Aorta (tissue), 5 donors: ENCODE data around the gene FAM219A. TPM values are rescaled to one million over a fixed set of nuclear protein-coding genes. Genes with fewer than 3 reads are reported as not detected.

Source experiments
- ATAC-seq: fragments of 200-7000 bp; cut with Tn5 transposase; one replicate; pipeline ENCODE4 v1.9.1; 2022; ENCODE audit warnings: moderate library complexity; ENCODE audit not compliant: low FRiP score
- DNase-seq, 2 donors: peaks; one replicate each; pipeline ENCODE4 v3.0.0-alpha.2; 2020
- H3K27ac ChIP-seq, 2 donors: one replicate each; pipeline ENCODE4 v1.5.1; 2013; ENCODE audit warnings: low read length in 2 of 2, mild to moderate bottlenecking in 2 of 2, moderate library complexity in 2 of 2, control low read depth in 1 of 2, inconsistent platforms in 1 of 2, low read depth in 1 of 2
- H3K27me3 ChIP-seq, 2 donors: one replicate each; pipeline ENCODE4 v1.6.1; 2013; ENCODE audit warnings: control low read depth in 1 of 2, low read length in 1 of 2, mild to moderate bottlenecking in 1 of 2, moderate library complexity in 1 of 2; ENCODE audit not compliant: insufficient read depth in 2 of 2, control insufficient read depth in 1 of 2
- H3K36me3 ChIP-seq, 2 donors: one replicate each; pipeline ENCODE4 v1.6.1; 2013; ENCODE audit warnings: control low read depth in 1 of 2, low read length in 1 of 2, mild to moderate bottlenecking in 1 of 2; ENCODE audit not compliant: insufficient read depth in 2 of 2, control insufficient read depth in 1 of 2
- H3K4me1 ChIP-seq, 2 donors: one replicate each; pipeline ENCODE4 v1.6.1; 2013; ENCODE audit warnings: low read length in 2 of 2, control low read depth in 1 of 2, mild to moderate bottlenecking in 1 of 2, moderate library complexity in 1 of 2; ENCODE audit not compliant: insufficient read depth in 2 of 2, control insufficient read depth in 1 of 2
- H3K4me3 ChIP-seq, 2 donors: one replicate each; pipeline ENCODE4 v1.5.1; 2013; ENCODE audit warnings: low read length in 2 of 2, control low read depth in 1 of 2, mild to moderate bottlenecking in 1 of 2
- H3K9me3 ChIP-seq: one replicate; pipeline ENCODE4 v1.6.1; 2013; ENCODE audit warnings: mild to moderate bottlenecking, low read length; ENCODE audit not compliant: control insufficient read depth
- WGBS, 2 donors: extraction: QIAGEN DNeasy Blood & Tissue Kit; methylation state at CpG; one replicate each; pipeline ENCODE4 v1.1.7; 2013; 5-methylcytosine and 5-hydroxymethylcytosine counted together
- intact Hi-C, 2 donors: fragments of 100-400 bp; cut with DNase I; formaldehyde crosslinking; loops; one replicate each; pipeline versions ENCODE4 v1.14.2 to v1.15.0; 2022
- polyA plus RNA-seq, 2 donors: library from polyadenylated mRNA; stranded (reverse); fragments of 200-250 nt; gene quantifications; one replicate each; pipeline ENCODE4 v1.2.3, GENCODE V29; 2013
- total RNA-seq, 2 donors: library from RNA; stranded (reverse); fragmentation: NEBNext Ultra II Directional; extraction: Animal tissue kit (Norgen Biotek cat#: 25700); gene quantifications; one replicate each; pipeline ENCODE4 v1.2.1, GENCODE V29; 2021
- donor health status: healthy with polysubstance abuse.
- donor health status: Bipolar disorder and iron deficiency.
- donor health status: DM: no; HTN: no; CAD: no.
- donor health status: DM: no; HTN: no; CAD: no.
- donor health status: DM: yes; HTN: yes; CAD: no.

The FAM219A gene
- total and polyA plus RNA-seq, 4 donors, result 10.1 to 48.0 (median 27.3) TPM

- Histone ChIP-seq H3K4me3 (no peak overlapping the region), H3K4me1 (no peaks in the 10 kb centered on the region), H3K9me3 (peaks cover 2% of the 10 kb centered on the region), H3K27me3 (no peaks in the 10 kb centered on the region), H3K27ac (no peak overlapping the region), H3K36me3 (no peaks in the 10 kb centered on the region)
- DNase-seq (no peak), ATAC-seq (no peak)
- 64 to 69% methylated on average over 1 of the region's 1 CpG for WGBS, 2 donors
- intact Hi-C loops, result no loop called here
These were observed 19.2 kb upstream of the FAM219A start for GRCh38 chr9:34477541-34477940.

- no peaks in the 10 kb centered on the region for H3K27me3 ChIP-seq
- intact Hi-C loops, result no loop called here
- H3K36me3 ChIP-seq, result no peaks in the 10 kb centered on the region
- DNase-seq (no peak), ATAC-seq (no peak)
- WGBS, 2 donors, result 35 to 41% methylated on average over 3 of the region's 3 CpGs
- H3K4me1 ChIP-seq, result no peaks in the 10 kb centered on the region
- H3K9me3 ChIP-seq, result peaks cover 2% of the 10 kb centered on the region
- no peak overlapping the region for H3K4me3 ChIP-seq
- H3K27ac ChIP-seq, result no peak overlapping the region
These were observed 16.7 kb upstream of the FAM219A start for GRCh38 chr9:34475097-34475496.

GRCh38 chr9:34465468-34465867 lies 7.1 kb upstream of the FAM219A start:
- H3K27me3 ChIP-seq, result no peaks in the 10 kb centered on the region
- H3K27ac ChIP-seq, result no peak overlapping the region
- no peaks in the 10 kb centered on the region for H3K36me3 ChIP-seq
- WGBS, 2 donors, result 20 to 38% methylated on average over 1 of the region's 1 CpG
- H3K9me3 ChIP-seq, result no peaks in the 10 kb centered on the region
- ATAC-seq, result no peak
- no peak for DNase-seq
- H3K4me1 ChIP-seq, result peaks cover 0 to 5% of the 10 kb centered on the region in 2 donors
- no peak overlapping the region for H3K4me3 ChIP-seq
- intact Hi-C loops, result no loop called here

GRCh38 chr9:34464571-34464970 lies 6.2 kb upstream of the FAM219A start:
- intact Hi-C loops, result no loop called here
- Histone ChIP-seq H3K9me3 (no peaks in the 10 kb centered on the region), H3K27me3 (no peaks in the 10 kb centered on the region), H3K36me3 (no peaks in the 10 kb centered on the region), H3K27ac (no peak overlapping the region), H3K4me3 (no peak overlapping the region), H3K4me1 (peaks cover 0 to 5% of the 10 kb centered on the region in 2 donors)
- WGBS, 2 donors, result 73 to 77% methylated on average over 2 of the region's 2 CpGs
- DNase-seq (no peak), ATAC-seq (no peak)

GRCh38 chr9:34463901-34464232 lies 5.5 kb upstream of the FAM219A start:
- H3K9me3 ChIP-seq, result no peaks in the 10 kb centered on the region
- H3K27ac ChIP-seq, result peak overlapping the region in 1 of 2 donors; percentile 40
- intact Hi-C loops, result no loop called here
- peaks cover 0 to 5% of the 10 kb centered on the region in 2 donors for H3K4me1 ChIP-seq
- H3K27me3 ChIP-seq, result no peaks in the 10 kb centered on the region
- H3K36me3 ChIP-seq, result no peaks in the 10 kb centered on the region
- H3K4me3 ChIP-seq, result no peak overlapping the region
- WGBS, 2 donors, result 51 to 56% methylated on average over 2 of the region's 2 CpGs
- DNase-seq (no peak), ATAC-seq (no peak)

- H3K27ac ChIP-seq, result peak overlapping the region in 1 of 2 donors; percentile 40
- WGBS, 2 donors, result 15 to 16% methylated on average over 5 of the region's 5 CpGs
- peak; percentile 77 to 80 for DNase-seq
- H3K4me1 ChIP-seq, result peaks cover 0 to 5% of the 10 kb centered on the region in 2 donors
- no peaks in the 10 kb centered on the region for H3K36me3 ChIP-seq
- intact Hi-C loops, result no loop called here
- H3K27me3 ChIP-seq, result no peaks in the 10 kb centered on the region
- no peaks in the 10 kb centered on the region for H3K9me3 ChIP-seq
- no peak overlapping the region for H3K4me3 ChIP-seq
- no peak for ATAC-seq
These were observed 4.9 kb upstream of the FAM219A start for GRCh38 chr9:34463098-34463900.

GRCh38 chr9:34459941-34460340 lies 1.6 kb upstream of the FAM219A start:
- WGBS, 2 donors, result 64% methylated on average over 3 of the region's 3 CpGs
- intact Hi-C loops, result loop anchor here (5.0 kb wide), 3 partner anchors 42 to 137 kb away; partner anchors contain the start of gene ENHO (in 1 of the 2)

GRCh38 chr9:34459356-34459755 lies 986 bp upstream of the FAM219A start:
- no peaks in the 10 kb centered on the region for H3K27me3 ChIP-seq
- intact Hi-C loops, result loop anchor here (5.0 kb wide), 3 partner anchors 43 to 138 kb away; partner anchors contain the start of gene ENHO (in 1 of the 2)
- ATAC-seq (no peak), DNase-seq (no peak)
- peaks cover 0 to 5% of the 10 kb centered on the region in 2 donors for H3K4me1 ChIP-seq
- no peaks in the 10 kb centered on the region for H3K9me3 ChIP-seq
- H3K27ac ChIP-seq, result no peak overlapping the region
- 86 to 87% methylated on average over 14 of the region's 14 CpGs for WGBS, 2 donors
- no peaks in the 10 kb centered on the region for H3K36me3 ChIP-seq
- no peak overlapping the region for H3K4me3 ChIP-seq

More at GRCh38 chr9:34459941-34460340, 1.6 kb upstream of the FAM219A start:
- Histone ChIP-seq H3K27me3 (no peaks in the 10 kb centered on the region), H3K9me3 (no peaks in the 10 kb centered on the region), H3K4me1 (peaks cover 0 to 5% of the 10 kb centered on the region in 2 donors), H3K4me3 (no peak overlapping the region), H3K27ac (no peak overlapping the region), H3K36me3 (no peaks in the 10 kb centered on the region)
- ATAC-seq, result no peak
- DNase-seq, result no peak

GRCh38 chr9:34458959-34459340 lies 580 bp upstream of the FAM219A start:
- 17 to 20% methylated on average over 11 of the region's 11 CpGs for WGBS, 2 donors
- no peaks in the 10 kb centered on the region for H3K36me3 ChIP-seq
- intact Hi-C loops, result loop anchor here (5.0 kb wide), 3 partner anchors 43 to 138 kb away; partner anchors contain the start of gene ENHO (in 1 of the 2)
- peaks cover 0 to 3% of the 10 kb centered on the region in 2 donors for H3K4me1 ChIP-seq
- H3K27me3 ChIP-seq, result no peaks in the 10 kb centered on the region
- H3K4me3 ChIP-seq, result no peak overlapping the region
- ATAC-seq, result no peak
- no peaks in the 10 kb centered on the region for H3K9me3 ChIP-seq
- no peak overlapping the region for H3K27ac ChIP-seq
- DNase-seq, result no peak
